Left hindlimb (tissue), 1 donor: Measurements from ENCODE around the gene EFCAB13.

Source experiments
- DNase-seq: peaks from one replicate; pipeline ENCODE4 v3.0.0-alpha.2; 2018

The EFCAB13 gene, protein sequence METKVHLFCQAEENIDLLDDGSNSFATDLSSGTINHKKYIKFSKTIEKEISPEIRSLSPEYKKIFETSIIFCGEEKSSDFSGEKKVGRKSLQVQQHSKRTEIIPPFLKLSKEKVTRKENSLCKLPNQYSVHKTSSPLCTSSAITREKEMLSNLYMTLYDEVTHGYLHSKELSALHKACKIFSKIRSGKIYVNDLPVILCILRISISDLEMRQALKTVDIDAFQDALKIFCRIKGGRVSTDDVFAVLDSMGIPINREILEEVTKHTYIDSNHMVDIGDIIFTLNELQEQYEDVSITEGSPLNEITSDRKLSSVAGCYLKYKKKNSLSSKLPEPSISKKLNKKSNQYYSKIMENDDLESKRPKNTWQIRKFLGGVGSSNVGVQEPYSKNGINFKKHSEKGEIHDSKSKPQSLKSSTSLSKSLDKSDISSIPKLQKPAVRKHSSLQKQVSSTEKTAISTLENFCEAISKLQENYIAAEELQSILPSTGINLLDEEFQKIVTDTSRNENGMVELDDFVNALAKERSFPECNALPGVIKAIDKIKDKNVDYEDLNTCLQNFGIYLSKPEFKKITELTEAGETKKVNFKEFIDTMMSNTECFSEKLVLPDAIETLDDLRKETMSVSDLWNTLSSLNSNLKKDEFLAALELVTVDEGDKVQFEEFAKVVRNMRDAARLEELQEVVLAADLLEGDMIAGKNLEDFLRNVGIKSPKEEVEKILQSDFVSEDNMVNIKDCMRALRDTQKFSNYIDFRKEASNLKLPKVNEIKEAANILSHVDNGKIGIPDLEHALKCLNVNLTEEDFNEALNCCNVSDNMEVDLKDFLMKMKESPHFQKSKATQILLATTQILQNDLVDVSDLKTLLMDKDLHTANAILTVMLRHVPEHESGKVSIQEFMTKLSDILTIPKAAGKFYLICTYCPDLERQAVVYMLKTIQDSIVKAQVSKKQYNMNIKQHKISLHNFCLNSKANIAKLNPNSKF

DNA sequence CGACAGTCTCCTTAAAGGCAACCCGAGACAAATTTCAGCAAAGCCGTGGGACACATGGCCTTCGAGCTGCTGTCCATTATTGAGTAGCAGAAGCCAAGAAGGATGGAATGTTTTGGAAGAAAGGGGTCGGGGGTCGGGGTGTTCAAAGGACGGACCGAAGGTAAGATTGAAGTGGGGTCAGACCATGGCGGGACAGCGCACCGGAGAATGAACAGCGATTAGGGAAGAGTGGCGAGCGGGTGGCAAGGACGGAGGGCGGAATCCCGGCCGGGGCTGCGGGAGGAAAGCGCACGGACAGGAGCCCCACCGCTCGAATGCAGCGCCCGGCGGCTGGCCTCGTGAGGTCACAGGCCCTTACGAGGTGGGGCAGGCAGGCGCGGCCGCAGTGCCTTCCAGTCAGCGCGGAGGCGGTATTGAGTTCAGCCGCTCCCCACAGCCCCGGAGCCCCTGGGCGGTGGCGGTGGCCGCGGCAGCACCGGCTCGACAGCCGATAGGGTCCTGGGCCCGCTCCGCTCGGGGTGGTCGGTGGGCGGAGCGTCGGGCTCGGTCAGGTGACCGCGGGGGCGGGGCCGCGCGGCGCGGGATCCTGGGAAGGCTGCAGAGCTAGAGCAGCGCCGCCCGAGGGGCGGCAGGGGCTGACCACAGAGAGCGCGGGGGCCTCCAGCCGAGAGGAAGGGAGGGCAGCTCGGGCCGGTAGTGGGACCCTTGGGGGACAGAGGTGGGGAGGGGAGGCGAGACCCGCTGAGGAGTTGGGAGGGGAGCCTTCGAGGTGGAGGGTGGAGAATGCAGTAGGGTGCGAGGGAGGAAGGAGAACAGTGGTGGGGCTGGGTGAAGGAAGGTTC lies at the start of gene EFCAB13:
EFCAB13 (plus strand) TSS at position 574 of the 842 bp plus-strand sequence. CDS start 4,399 bp downstream, outside the sequence.
- peak; percentile 91 for DNase-seq

DNA sequence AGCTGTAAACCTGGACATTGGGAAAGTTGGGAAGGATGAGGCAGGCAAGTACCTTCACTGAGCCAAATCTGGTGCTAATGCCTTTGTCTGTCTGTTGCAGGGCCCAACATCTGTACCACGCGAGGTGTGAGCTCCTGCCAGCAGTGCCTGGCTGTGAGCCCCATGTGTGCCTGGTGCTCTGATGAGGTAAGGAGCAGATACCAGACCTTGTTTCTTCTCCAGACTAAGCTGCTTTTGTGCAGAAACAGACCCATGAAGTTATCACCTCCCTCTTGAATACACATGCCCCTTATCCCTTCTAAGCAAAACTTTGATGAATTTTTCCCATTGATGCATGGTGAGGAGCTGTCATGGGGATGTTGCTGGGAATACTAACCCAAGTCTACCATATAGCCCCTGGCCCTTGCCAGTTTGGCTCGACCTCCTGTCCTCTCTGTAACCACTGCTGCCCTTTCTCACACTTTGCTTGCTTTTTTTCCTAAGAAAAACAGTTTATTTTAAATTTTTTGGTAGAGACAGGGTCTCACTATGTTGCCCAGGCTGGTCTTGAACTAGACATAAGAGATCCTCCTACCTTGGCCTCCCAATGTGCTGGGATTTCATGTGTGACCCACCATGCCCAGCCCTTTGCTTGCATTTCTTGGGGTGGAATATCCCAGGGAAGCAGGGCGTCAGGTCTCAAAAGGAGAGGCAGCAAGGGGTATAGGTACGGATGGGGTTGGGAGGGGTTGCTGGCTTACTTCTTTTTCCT lies 49.3 kb upstream of the EFCAB13 start:
- DNase-seq: no peak

DNA sequence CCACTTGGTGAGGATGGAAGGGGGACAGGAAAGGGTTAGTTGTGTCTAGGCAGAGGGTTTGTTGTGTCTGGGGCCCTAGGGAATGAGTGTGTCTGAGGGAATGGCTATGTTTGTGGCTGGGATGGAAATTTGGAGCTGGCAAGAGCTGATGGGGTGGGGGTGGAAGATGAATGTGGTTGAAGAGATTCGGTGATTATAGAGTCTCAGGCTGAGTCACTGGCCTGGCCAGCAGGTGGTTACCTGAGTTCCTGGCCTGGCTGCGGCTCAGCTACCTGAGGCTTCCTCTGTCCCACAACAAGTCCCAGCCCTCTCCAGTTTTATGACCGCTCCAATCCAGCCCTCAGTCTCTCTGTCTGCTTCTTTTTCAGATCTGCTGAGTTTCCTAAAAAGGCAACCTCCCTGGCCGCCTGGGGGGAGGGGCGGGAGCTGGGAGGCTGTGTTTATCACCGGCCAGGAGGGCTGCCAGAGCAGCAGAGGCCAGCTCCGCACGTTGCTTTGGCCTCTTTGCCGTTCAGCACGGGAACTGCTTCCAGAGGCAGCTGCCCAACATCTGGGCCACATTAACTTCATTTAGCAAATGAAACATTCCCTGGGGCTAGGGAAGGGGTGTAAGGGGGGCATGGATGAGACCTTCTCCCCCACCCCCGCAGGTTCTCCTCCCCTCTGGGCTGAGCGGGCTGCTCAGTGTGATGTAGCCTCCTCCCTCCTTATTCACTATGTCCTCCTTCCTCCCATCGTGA lies 48.3 kb upstream of the EFCAB13 start:
- peak; percentile 93 for DNase-seq

DNA sequence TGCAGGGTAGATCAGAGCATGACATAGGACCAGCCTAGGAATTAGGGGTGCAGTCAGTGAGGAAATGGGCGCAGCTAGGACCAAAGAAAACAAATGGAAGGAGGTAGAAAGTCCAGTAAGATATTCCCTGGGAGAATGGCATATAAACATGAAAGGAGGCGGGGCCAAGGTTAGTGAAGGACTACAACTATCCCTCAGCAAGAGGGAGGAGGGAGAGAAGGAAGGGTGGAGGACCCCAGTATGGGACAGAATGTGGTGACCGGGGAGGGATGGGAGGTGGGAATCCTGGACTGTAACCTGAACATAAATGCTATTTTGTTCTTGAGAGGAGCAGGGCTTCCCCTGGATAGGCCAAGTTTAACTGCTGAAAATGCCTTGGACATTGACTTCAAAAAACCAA lies 47.3 kb upstream of the EFCAB13 start:
- peak; percentile 48 for DNase-seq

DNA sequence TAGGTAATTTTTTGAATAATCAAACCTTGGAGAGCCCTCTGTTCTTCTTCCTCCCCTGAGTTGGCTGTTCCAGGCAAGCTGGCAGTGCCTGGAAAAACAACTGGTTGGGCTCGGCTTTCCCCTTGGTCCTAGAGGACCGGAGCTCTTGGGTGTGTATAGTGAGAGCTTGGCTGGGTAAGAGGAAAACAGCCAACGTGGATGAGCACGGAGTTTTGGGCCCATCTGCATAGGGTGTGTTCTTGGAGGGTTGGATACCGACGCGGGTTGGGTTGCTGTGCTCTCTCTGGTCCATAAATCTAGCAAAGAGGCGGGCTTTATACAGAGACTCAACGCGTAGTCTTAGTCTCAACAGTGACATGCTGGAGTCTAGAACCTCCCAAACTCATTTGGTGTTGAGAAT lies 46.9 kb upstream of the EFCAB13 start:
- peak; percentile 91 for DNase-seq

DNA sequence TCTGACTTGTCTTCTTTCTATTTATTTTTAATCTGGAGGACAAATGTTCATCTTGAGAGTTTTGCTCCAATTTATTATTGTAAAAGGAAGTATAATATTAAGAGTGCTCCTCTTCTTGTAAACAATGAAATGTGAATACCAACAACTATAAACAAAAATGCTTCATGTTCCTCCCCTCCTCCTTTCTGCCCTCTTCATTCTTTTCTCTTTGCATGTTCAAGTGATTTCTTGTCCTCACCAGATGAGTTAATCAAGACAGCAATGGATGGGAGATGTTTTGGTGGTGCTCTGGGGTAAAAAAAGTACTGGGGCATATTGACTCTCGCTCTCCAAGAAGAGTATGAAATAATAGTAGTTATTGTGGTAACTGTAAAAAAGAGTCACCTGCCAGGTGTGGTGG lies 45.8 kb upstream of the EFCAB13 start:
- DNase-seq: no peak

DNA sequence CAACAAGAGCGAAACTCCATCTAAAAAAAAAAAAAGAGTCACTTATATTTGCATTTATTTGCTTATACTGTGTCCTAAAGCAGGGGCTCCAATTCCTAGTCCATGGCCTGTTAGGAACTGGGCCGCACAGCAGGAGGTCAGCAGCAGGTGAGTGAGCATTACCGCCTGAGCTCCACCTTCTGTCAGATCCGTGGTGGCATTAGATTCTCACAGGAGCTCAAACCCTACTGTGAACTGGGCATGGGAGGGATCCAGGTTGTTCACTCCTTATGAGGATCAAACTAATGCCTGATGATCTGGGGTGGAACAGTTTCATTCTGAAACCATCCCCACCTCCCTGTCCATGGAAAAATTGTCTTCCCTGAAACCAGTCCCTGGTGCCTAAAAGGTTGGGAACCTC lies 45.2 kb upstream of the EFCAB13 start:
- no peak for DNase-seq

DNA sequence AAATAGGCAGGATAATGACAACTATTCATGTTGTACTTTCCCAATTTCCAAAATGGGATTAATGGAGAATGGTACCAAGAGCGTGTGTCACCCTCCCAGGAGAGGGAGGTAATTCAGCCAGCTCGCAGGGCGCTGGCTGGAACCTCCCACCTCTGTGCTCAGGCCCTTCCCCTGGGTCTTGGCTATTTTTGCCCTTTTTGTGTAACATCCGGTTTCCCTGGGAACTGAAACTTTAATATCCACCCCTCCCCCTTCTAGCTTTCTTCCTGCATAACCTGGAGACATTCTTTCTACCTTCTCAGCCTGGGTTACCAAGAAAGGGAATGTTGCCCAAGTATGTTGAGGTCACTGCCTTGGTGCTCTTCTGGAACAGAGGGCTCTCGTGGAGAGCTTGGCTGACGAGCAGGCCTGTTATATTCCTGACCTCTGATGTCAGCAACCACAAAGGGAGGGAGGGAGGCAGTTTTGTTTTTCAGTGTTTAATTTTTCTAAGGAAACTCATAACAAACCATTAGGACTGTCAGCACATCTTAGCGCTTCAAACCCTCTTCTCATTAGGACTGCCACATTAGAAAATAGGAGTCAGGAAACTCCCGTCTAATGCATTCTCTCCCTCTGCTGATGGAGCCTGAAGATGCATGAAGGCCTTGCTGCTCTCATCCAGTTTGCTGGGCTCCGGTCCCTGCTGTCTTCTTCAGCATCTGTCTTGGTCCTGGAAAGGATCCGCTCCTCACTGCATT lies 44.5 kb upstream of the EFCAB13 start:
- DNase-seq: peak; percentile 45

DNA sequence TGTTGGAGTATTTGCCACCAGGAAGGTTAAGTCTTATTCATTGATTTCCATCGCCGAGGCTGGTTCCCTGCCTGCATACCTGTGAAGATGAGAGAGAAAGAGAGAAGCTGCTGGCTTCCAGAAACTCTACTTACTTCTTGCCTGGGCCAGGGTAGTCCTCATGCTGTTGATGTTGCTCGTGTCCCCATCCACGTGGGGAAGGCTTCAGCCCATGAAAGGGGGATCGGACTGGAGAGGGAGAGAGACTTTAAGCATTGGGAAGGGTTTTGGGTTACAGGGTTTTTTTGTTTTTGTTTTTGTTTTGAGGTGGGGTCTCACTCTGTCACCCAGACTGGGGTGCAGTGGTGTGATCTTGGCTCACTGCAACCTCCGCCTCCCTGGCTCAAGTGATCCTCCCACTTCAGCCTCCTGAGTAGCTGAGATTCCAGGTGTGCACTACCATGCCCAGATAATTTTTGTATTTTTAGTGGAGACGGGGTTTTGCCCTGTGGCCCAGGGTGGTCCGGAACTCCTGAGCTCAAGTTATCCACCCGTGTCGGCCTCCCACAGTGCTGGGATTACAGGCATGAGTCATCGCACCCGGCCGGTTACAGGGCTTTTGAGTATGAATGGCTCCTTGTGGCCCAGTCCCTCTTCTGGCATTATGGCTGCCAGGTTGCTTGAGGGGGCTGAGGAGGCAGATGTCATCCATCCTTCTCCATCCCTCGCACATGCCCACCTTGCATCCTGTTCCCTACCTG lies 43.5 kb upstream of the EFCAB13 start:
- DNase-seq: no peak

DNA sequence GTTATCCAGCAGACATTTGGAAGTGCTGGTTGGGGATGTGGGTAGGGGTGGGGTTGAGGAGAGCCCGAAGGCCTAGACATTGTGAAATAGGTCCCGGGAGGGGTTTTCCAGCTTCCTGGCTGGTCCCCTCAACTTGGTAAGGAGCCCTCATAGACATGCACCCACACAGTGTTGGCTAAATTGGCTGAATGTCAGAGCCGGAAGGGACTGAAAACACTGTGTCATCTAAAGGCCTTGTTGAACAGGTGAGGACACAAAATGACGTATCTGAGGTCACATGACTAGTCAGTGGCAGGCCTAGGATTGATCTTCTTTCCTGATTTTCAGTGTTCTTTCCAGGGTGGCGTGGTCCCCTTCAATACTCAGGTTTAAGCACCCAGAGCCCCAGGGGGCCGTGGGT lies 42.5 kb upstream of the EFCAB13 start:
- DNase-seq: no peak

DNA sequence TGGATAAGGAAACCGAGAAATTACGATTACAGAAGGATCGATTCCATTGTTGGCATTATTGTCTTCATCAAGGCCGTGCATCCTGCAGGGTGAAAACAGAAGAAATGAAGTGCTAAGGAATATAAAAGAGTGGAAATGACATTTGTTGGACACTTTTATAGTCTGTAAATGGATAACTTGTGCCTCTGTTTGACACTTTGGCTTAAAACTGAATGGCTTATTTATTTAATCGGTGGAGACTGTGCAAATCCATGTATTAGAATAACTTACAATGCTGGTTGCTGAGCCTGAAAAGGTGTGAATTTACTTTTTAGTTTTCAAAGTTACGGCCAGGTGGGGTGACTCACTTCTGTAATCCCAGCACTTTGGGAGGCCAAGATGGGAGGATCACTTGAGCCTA lies 38.8 kb upstream of the EFCAB13 start:
- no peak for DNase-seq

DNA sequence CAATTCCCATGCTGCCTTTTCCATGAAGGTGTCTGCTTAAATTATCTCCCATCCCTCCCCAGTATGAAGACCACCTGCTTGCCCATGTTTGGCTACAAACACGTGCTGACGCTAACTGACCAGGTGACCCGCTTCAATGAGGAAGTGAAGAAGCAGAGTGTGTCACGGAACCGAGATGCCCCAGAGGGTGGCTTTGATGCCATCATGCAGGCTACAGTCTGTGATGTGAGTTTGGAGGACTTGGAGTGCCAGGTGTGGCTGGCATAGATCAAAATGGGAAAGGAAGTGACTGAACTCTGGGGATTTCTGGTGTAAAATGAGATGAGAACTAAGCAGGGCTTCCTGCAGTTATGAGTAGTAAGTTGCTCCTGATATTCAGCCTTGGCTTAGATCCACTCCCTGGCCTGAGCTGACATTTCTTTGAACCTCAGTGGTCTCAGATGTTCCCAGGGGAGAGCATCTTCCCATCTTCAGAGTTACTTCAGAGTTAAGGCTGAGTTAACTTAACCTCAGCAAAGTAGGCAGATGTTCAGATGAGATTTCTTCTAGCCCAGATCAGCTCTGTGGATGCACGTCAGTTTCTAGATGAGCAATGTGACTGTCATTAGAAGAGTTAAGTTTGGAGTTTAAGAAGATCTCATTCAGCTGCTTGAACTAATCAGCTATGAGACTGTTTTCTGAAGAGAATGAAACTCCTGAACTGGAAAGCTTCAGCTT lies 37.4 kb upstream of the EFCAB13 start:
- no peak for DNase-seq

DNA sequence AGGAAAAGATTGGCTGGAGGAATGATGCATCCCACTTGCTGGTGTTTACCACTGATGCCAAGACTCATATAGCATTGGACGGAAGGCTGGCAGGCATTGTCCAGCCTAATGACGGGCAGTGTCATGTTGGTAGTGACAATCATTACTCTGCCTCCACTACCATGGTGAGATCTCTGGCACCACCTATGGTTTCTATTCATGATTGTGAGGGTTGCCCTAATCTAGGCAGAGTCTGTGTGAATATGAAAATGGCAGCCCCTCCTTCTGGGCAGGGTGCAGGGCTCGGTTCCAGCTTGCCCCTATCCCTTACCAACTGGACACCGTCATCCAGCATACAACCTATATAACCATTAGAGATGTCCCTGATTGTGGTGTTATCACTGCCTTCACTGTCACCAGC lies 36.7 kb upstream of the EFCAB13 start:
- DNase-seq: no peak

DNA sequence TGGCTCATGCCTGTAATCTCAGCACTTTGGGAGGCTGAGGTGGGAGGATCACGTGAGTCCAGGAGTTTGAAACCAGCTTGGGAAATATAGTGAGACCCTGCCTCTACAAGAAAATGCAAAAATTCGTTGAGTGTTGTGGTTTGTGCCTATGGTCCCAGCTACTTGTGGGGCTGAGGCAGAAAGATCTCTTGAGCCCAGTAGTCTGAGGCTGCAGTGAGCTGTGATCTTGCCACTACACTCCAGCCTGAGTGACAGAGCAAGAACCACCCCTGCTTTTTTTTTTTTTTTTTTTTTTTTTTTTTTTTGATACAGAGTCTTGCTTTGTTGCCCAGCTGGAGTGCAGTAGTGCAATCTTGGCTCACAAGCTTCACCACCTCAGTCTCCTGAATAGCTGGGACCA lies 36.1 kb upstream of the EFCAB13 start:
- DNase-seq: no peak

DNA sequence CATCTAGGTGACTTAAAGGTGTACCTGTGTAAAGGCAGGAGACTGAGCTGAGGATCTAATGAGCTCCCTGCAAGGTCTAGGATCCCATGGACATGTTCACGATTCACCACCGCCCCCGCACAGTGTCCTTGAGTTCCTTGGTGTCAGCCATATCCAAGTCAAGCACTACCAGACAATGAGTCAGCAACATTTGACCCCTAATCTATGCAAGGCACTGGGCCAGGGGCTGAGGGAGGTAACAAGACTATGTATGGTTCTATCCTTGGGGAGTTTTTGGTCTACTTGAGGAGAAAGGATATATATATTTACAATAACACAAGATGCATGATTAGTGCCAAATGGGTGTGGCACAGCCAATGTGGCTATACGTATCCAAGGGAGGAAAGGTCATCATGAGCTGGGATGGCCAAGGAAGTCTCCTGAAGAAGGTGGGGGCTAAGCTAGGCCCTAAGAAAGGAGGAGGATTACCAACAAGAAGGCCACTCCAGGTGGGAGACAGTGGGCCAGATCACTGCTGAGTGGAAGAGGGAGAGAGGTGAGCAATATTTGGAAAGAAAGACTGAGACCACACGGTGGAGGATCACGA lies 35.1 kb upstream of the EFCAB13 start:
- no peak for DNase-seq

DNA sequence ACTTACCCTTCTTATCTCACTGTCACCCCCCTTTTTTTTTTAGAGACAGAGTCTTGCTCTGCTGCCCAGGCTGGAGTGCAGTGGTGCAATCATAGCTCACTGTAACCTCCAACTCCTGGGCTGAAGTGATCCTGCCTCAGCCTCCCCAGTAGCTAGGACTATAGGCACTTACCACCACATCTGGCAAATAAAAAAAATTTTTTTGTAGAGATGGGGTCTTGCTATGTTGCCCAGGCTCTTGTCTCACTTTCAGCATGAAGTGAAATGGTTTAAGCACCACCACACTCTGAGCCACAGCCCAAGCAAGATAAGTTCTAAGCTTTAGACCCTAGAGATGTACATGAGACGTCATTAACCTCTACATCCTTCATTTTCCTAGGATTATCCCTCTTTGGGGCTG lies 34.5 kb upstream of the EFCAB13 start:
- no peak for DNase-seq

DNA sequence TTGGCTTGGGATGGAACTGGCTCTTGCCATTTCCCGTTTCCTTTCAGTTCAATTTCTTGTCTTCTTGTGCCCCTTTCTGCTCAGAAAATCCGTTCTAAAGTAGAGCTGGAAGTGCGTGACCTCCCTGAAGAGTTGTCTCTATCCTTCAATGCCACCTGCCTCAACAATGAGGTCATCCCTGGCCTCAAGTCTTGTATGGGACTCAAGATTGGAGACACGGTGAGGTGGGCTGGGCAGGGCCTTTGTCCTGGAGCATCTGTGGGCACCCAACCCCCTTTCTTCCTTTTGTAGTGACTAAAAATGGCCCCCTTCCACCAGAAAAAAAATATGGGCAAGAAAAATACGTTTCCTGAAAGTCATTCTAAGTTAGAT lies 32.9 kb upstream of the EFCAB13 start:
- DNase-seq: no peak

DNA sequence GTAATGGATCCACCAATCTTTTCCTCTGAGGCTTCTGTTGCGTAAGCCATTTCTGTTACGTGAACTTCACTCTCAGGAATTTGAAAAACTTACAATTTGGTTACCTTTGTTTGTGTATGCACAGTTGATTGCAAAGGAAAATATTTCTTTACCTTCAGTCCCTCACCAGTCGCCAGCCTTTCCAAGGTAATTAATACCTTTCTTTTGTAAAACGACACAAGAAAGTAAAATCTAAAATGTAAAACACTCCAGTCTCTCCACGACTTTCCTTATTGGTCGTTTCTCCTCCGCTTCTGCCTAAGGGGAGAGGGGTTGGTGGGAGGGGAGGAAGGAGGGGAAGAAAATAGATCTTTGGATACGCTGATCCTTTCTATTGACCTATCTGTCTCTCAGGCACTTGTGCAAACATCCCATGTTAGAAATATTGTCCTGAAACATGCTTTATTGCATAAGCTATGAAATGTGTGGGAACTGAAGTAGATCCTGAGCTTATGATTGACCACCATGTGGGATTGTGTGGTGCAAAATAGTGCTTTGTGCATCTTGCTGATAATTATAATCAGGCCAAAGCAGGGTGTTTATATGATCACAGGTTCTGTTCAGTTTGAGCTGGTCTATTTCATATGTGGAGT lies 32.4 kb upstream of the EFCAB13 start:
- no peak for DNase-seq
